HFFc6 (cell line): ENCODE measurements around the gene KRTAP1-3. TPM values are rescaled to one million over a fixed set of nuclear protein-coding genes. Genes with fewer than 3 reads are reported as not detected.
"Not testable (repeated sequence)": the region's sequence is repeated elsewhere in the genome, so short reads cannot be mapped to it uniquely, and the experiment has no call there.

Experiments used
- DNase-seq: peaks from one replicate; pipeline ENCODE4 v3.0.0-alpha.2; 2018
- H3K27ac Mint-ChIP-seq: 2 replicates; pipeline ENCODE4 v1.8.0; 2020; ENCODE audit warnings: mild to moderate bottlenecking, mixed read lengths
- H3K27me3 Mint-ChIP-seq: 2 replicates; pipeline ENCODE4 v1.8.0; 2021; ENCODE audit warnings: mild to moderate bottlenecking, moderate library complexity, mixed read lengths; ENCODE audit not compliant: insufficient read depth
- H3K36me3 Mint-ChIP-seq: 2 replicates; pipeline ENCODE4 v1.8.0; 2021; ENCODE audit warnings: low read depth, mixed read lengths
- H3K4me1 Mint-ChIP-seq: 2 replicates; pipeline ENCODE4 v1.8.0; 2020; ENCODE audit warnings: low read depth, mixed read lengths
- H3K4me3 Mint-ChIP-seq: 2 replicates; pipeline ENCODE4 v1.8.0; 2020; ENCODE audit warnings: mild to moderate bottlenecking, moderate library complexity, mixed read lengths
- H3K9me3 Mint-ChIP-seq: 2 replicates; pipeline ENCODE4 v1.8.0; 2020; ENCODE audit warnings: mild to moderate bottlenecking, mixed read lengths
- CTCF ChIP-seq: fragments of 200-600 bp; sonication (generic); IDR thresholded peaks from 2 replicates; pipeline ENCODE4 v1.5.0; 2021; ENCODE audit warnings: antibody characterized with exemption, mild to moderate bottlenecking
- total RNA-seq, 6 experiments: library from RNA; stranded (reverse); fragmentation: NEBNext Ultra II Directional; extraction: Animal tissue kit (Norgen Biotek cat#: 25700); gene quantifications; 2 replicates in 1 of 6; 3 replicates in 5 of 6; pipeline ENCODE4 v1.2.3, GENCODE V29; 2021

KRTAP1-3 gene
- total RNA-seq, 6 experiments from 2014 or later, result not detected

GRCh38 chr17:41071606-41072360 is 37.1 kb upstream of the KRTAP1-3 start:
- no peaks in the 10 kb centered on the region for H3K27me3 Mint-ChIP-seq
- H3K4me1 Mint-ChIP-seq, result peaks cover 34% of the 10 kb centered on the region
- no peaks in the 10 kb centered on the region; the same call in 1 of the 2 replicates for H3K9me3 Mint-ChIP-seq
- no peak overlapping the region for H3K27ac Mint-ChIP-seq
- no peak for TF ChIP-seq CTCF
- no peak for DNase-seq
- H3K4me3 Mint-ChIP-seq, result no peak overlapping the region
- peaks cover 15% of the 10 kb centered on the region for H3K36me3 Mint-ChIP-seq

GRCh38 chr17:41069031-41069430 is 34.4 kb upstream of the KRTAP1-3 start:
- H3K4me1 Mint-ChIP-seq, result peaks cover 38% of the 10 kb centered on the region
- H3K36me3 Mint-ChIP-seq, result peaks cover 5% of the 10 kb centered on the region
- DNase-seq, result no peak
- TF ChIP-seq CTCF, result no peak
- H3K27ac Mint-ChIP-seq, result no peak overlapping the region
- no peak overlapping the region for H3K4me3 Mint-ChIP-seq
- no peaks in the 10 kb centered on the region for H3K9me3 Mint-ChIP-seq
- 0 out of 2 replicates have a peak, but pooled peaks cover 3% of the 10 kb centered on the region for H3K27me3 Mint-ChIP-seq

- Mint-ChIP-seq H3K27me3 (0 out of 2 replicates have a peak, but pooled peaks cover 3% of the 10 kb centered on the region), H3K4me3 (no peak overlapping the region), H3K4me1 (peaks cover 56% of the 10 kb centered on the region), H3K9me3 (no peaks in the 10 kb centered on the region), H3K27ac (peak overlapping the region; percentile 83), H3K36me3 (peaks cover 5% of the 10 kb centered on the region)
- no peak for TF ChIP-seq CTCF
- DNase-seq, result peak; percentile 43
These were observed 32.6 kb upstream of the KRTAP1-3 start for GRCh38 chr17:41067281-41067680.

GRCh38 chr17:41065829-41066624 is 31.4 kb upstream of the KRTAP1-3 start, which contains the start of gene KRTAP2-4:
KRTAP2-4 (minus strand) TSS chr17:41065879; CDS start chr17:41065845, 34 bp downstream.
- peak within 1 kb of the TSS; percentile 83 for H3K27ac Mint-ChIP-seq
- H3K9me3 Mint-ChIP-seq, result no peaks in the 10 kb centered on the region
- peaks cover 68% of the 10 kb centered on the region for H3K4me1 Mint-ChIP-seq
- peak; percentile 90 for DNase-seq
- TF ChIP-seq CTCF, result no peak
- H3K27me3 Mint-ChIP-seq, result peaks cover 4% of the 10 kb centered on the region
- H3K36me3 Mint-ChIP-seq, result peaks cover 5% of the 10 kb centered on the region
- no peak within 1 kb of the TSS for H3K4me3 Mint-ChIP-seq

- H3K4me3 Mint-ChIP-seq, H3K27me3 Mint-ChIP-seq, H3K9me3 Mint-ChIP-seq, H3K36me3 Mint-ChIP-seq, DNase-seq: not testable (repeated sequence)
- Mint-ChIP-seq H3K27ac (peak overlapping the region; percentile 38; the same call in 1 of the 2 replicates), H3K4me1 (peaks cover 77% of the 10 kb centered on the region)
These were observed 30.5 kb upstream of the KRTAP1-3 start for GRCh38 chr17:41065016-41065689.
